ENCODE measurements around the gene GPR157. TPM values are rescaled to one million over a fixed set of nuclear protein-coding genes. Genes with fewer than 3 reads are reported as not detected.

The GPR157 gene
- total and polyA plus RNA-seq, 2 of the 13 experiments (the other 11 are each of a cell fraction or from before 2014, with no cell fraction given): 10.1 to 19.2 TPM

GRCh38 chr1:9167638-9168037, 38.7 kb upstream of the GPR157 start (continued):
- TF ChIP-seq ZNF432 (CRISPR knock-in tag; IDR thresholded peaks at IDR 0.05; ENCODE audit: borderline replicate concordance) (no peak), ZNF589 (CRISPR knock-in tag; conservative IDR thresholded peaks at IDR 0.05) (no peak), ZNF674 (CRISPR knock-in tag; IDR thresholded peaks at IDR 0.05; ENCODE audit: low read depth) (no peak)

- POLR2A ChIA-PET: interaction anchor here (0.6 to 1.6 kb wide), 2 partner anchors 15 to 30 kb away, joined by 4 to 5 read pairs; no protein-coding TSS in a partner anchor
Observed at GRCh38 chr1:9166289-9167235, 37.7 kb upstream of the GPR157 start.

More at GRCh38 chr1:9166289-9167235, 37.7 kb upstream of the GPR157 start:
- no peak for DNase-seq (ENCODE audit: low spot score)
- in situ Hi-C loops (cut with HindIII; ENCODE audit: extremely low pct_ligation_motif_present, low pct_unique_long_range_greater_than_20kb): no loop called here
- Histone ChIP-seq H3K27ac (ENCODE audit: extremely low read length, insufficient read depth, low read length) (no peak overlapping the region), H4K20me1 (ENCODE audit: insufficient read depth, low read length) (peaks cover 92% of the 10 kb centered on the region), H3K27me3 (ENCODE audit: control insufficient read depth in 1 of 2, insufficient read depth in 2 of 2, low read length in 2 of 2) (no peaks in the 10 kb centered on the region), H3K9me3 (ENCODE audit: low read length) (no peaks in the 10 kb centered on the region), H3K4me2 (ENCODE audit: low read depth, low read length) (no peak overlapping the region), H3K79me2 (ENCODE audit: insufficient read depth, low read length) (peaks cover 96% of the 10 kb centered on the region), H3K4me1 (ENCODE audit: insufficient read depth, low read length) (peaks cover 81% of the 10 kb centered on the region), H3K4me3 (replicated peaks in 1 of 3; ENCODE audit: insufficient read depth in 1 of 3, low read depth in 2 of 3, low read length in 3 of 3) (no peak overlapping the region), H3K9ac (ENCODE audit: insufficient read depth, low read depth, low read length) (no peak overlapping the region), H2AFZ (ENCODE audit: low read length) (no peak overlapping the region), H3K36me3 (replicated peaks in 1 of 2; ENCODE audit: control insufficient read depth in 1 of 2, insufficient read depth in 2 of 2, low read length in 2 of 2) (peaks cover 16 to 39% of the 10 kb centered on the region in 2 experiments; a peak in 4 of 5 replicates)
- no peak for ATAC-seq
- intact Hi-C loops (cut with micrococcal nuclease; ENCODE audit: unreplicated experiment): no loop called here
- CTCF ChIA-PET (ENCODE audit: low intra/inter-chr PET ratio, low total read pairs): interaction anchor here (0.6 kb wide), 1 partner anchor 80 kb away, joined by 3 read pairs; no protein-coding TSS in a partner anchor
- 93% methylated on average over 24 of the region's 27 CpGs for WGBS (ENCODE audit: low lambda C conversion rate)
- TF ChIP-seq IKZF5 (CRISPR knock-in tag; IDR thresholded peaks at IDR 0.05): no peak
- no peak for TF ChIP-seq IRF1 (CRISPR knock-in tag; IDR thresholded peaks at IDR 0.05; ENCODE audit: low read depth)
- no peak for TF ChIP-seq ZNF558 (CRISPR knock-in tag; IDR thresholded peaks at IDR 0.05; ENCODE audit: borderline replicate concordance)
- no TSS peak for BruUV-seq (replicated peaks)
- no peak for FAIRE-seq

All from HepG2 (cell line).